Vagina (tissue), 2 donors: ENCODE data around the gene ADM.

ENCODE experiments used
- CTCF ChIP-seq, 3 experiments: fragments of 450-650 bp in 2 of 3; fragments of 200-600 bp in 1 of 3; sonication (generic) in 1 of 3; IDR thresholded peaks; one replicate each; pipeline ENCODE4 v1.5.1; 2017 to 2019; ENCODE audit warnings: antibody characterized with exemption in 3 of 3, mild to moderate bottlenecking in 2 of 3, moderate library complexity in 2 of 3
- POLR2AphosphoS5 ChIP-seq, 2 donors: sonication (generic); formaldehyde crosslinking; IDR thresholded peaks; one replicate each; pipeline ENCODE4 v1.9.0; 2017; ENCODE audit warnings: antibody characterized with exemption in 2 of 2, mild to moderate bottlenecking in 2 of 2, low read depth in 1 of 2; ENCODE audit not compliant: insufficient read depth in 1 of 2

- TF ChIP-seq POLR2AphosphoS5 (IDR thresholded peaks at IDR 0.05; ENCODE audit: insufficient read depth in 1 of 2, low read depth in 1 of 2) (no peak), CTCF (IDR thresholded peaks at IDR 0.05) (no peak)
Measured at GRCh38 chr11:10275714-10276113, 29.2 kb upstream of the ADM start.
